A673 (cell line): ENCODE data around the gene CA9.

ENCODE experiments used
- CTCF ChIP-seq: fragments of 300-800, 200-600 bp; sonication (generic); conservative IDR thresholded peaks from 2 replicates; pipeline ENCODE4 v1.5.1; 2017; ENCODE audit warnings: low read depth, mild to moderate bottlenecking, antibody characterized with exemption, low read length, moderate library complexity, mixed read lengths
- EZH2 ChIP-seq: fragments of 200-600 bp; sonication (generic); IDR thresholded peaks from 2 replicates; pipeline ENCODE4 v1.6.1; 2017; ENCODE audit warnings: borderline replicate concordance, low read depth, mild to moderate bottlenecking, mixed read lengths, antibody characterized with exemption, low read length; ENCODE audit not compliant: poor library complexity, severe bottlenecking

- TF ChIP-seq CTCF, result no peak
- TF ChIP-seq EZH2, result no peak
Measured at GRCh38 chr9:35718721-35719511, 45.2 kb downstream of the CA9 start.
